ENCODE measurements around the gene PIP5K1B. TPM values are rescaled to one million over a fixed set of nuclear protein-coding genes. Genes with fewer than 3 reads are reported as not detected.

Gene PIP5K1B
- total and polyA plus RNA-seq, 12 donors: 2.1 to 24.0 (median 9.7) TPM

GRCh38 chr9:68876273-68876672 lies 171.2 kb downstream of the PIP5K1B start:
- 71 to 82% (median 74%) methylated on average over 5 of the region's 5 CpGs for WGBS, 4 donors
- no peak for TF ChIP-seq CTCF (IDR thresholded peaks at IDR 0.05)
- no peak for TF ChIP-seq POLR2A (IDR thresholded peaks at IDR 0.05)

GRCh38 chr9:68876681-68877080 lies 171.6 kb downstream of the PIP5K1B start:
- no peak overlapping the region for H3K27ac ChIP-seq

More at GRCh38 chr9:68876273-68876672, 171.2 kb downstream of the PIP5K1B start:
- Histone ChIP-seq H3K4me3 (no peak overlapping the region), H3K9me3 (replicated peaks in 1 of 3) (no peaks in the 10 kb centered on the region), H3K27me3 (no peaks in the 10 kb centered on the region), H3K36me3 (replicated peaks in 1 of 2) (no peaks in the 10 kb centered on the region), H3K4me1 (replicated peaks in 1 of 2) (peaks cover 11 to 14% of the 10 kb centered on the region in 2 donors), H3K27ac (no peak overlapping the region)
- intact Hi-C loops (cut with DNase I): no loop called here
- DNase-seq: no peak

GRCh38 chr9:68877219-68877618 lies 172.2 kb downstream of the PIP5K1B start:
- Histone ChIP-seq H3K27ac (no peak overlapping the region), H3K4me1 (replicated peaks in 1 of 2) (peaks cover 6 to 8% of the 10 kb centered on the region in 2 donors), H3K4me3 (no peak overlapping the region), H3K9me3 (replicated peaks in 1 of 3) (no peaks in the 10 kb centered on the region), H3K36me3 (replicated peaks in 1 of 2) (no peaks in the 10 kb centered on the region), H3K27me3 (no peaks in the 10 kb centered on the region)
- TF ChIP-seq CTCF (IDR thresholded peaks at IDR 0.05): no peak
- no peak for TF ChIP-seq POLR2A (IDR thresholded peaks at IDR 0.05)
- no peak for DNase-seq
- intact Hi-C loops (cut with DNase I): no loop called here

More at GRCh38 chr9:68876681-68877080, 171.6 kb downstream of the PIP5K1B start:
- no peaks in the 10 kb centered on the region for H3K9me3 ChIP-seq (replicated peaks in 1 of 3)
- TF ChIP-seq CTCF (IDR thresholded peaks at IDR 0.05) (no peak), POLR2A (IDR thresholded peaks at IDR 0.05) (no peak)
- no peak overlapping the region for H3K4me3 ChIP-seq
- 59 to 64% (median 63%) methylated on average over 3 of the region's 3 CpGs for WGBS, 4 donors
- no peaks in the 10 kb centered on the region for H3K36me3 ChIP-seq (replicated peaks in 1 of 2)
- intact Hi-C loops (cut with DNase I): no loop called here
- no peaks in the 10 kb centered on the region for H3K27me3 ChIP-seq
- DNase-seq: no peak
- H3K4me1 ChIP-seq (replicated peaks in 1 of 2): peaks cover 11 to 14% of the 10 kb centered on the region in 2 donors

GRCh38 chr9:68878450-68878849 lies 173.4 kb downstream of the PIP5K1B start:
- no peaks in the 10 kb centered on the region for H3K36me3 ChIP-seq (replicated peaks in 1 of 2)
- no peak overlapping the region for H3K4me3 ChIP-seq
- no peaks in the 10 kb centered on the region for H3K9me3 ChIP-seq (replicated peaks in 1 of 3)
- H3K27me3 ChIP-seq: no peaks in the 10 kb centered on the region
- no peak for TF ChIP-seq CTCF (IDR thresholded peaks at IDR 0.05)
- TF ChIP-seq POLR2A (IDR thresholded peaks at IDR 0.05): no peak
- no peak for DNase-seq
- H3K27ac ChIP-seq: no peak overlapping the region
- intact Hi-C loops (cut with DNase I): no loop called here
- no peaks in the 10 kb centered on the region for H3K4me1 ChIP-seq (replicated peaks in 1 of 2)
